22Rv1 (cell line): ENCODE results near the gene SERTM2.

Experiments
- CTCF ChIP-seq: fragments of 450-650 bp; IDR thresholded peaks from 2 replicates; pipeline ENCODE4 v1.5.1; 2017; ENCODE audit warnings: mild to moderate bottlenecking
- ZFX ChIP-seq: fragments of 450-650 bp; IDR thresholded peaks from 2 replicates; pipeline ENCODE4 v1.6.1; 2017; ENCODE audit warnings: antibody characterized with exemption, borderline replicate concordance

- TF ChIP-seq CTCF, result no peak
- TF ChIP-seq ZFX, result no peak
These were observed 6.5 kb upstream of the SERTM2 start for GRCh38 chrX:111504941-111505340.
